ENCODE data around the gene SMOC1. TPM values are rescaled to one million over a fixed set of nuclear protein-coding genes. Genes with fewer than 3 reads are reported as not detected.

The SMOC1 gene
- total RNA-seq, 1 experiment from 2014 or later, result 0.46 TPM

- Histone ChIP-seq H3K4me1 (ENCODE audit: control insufficient read depth, insufficient read depth, low read length) (no peaks in the 10 kb centered on the region), H3K9me3 (ENCODE audit: control insufficient read depth, insufficient read depth, low read depth, low read length) (no peaks in the 10 kb centered on the region), H3K27me3 (ENCODE audit: control insufficient read depth, insufficient read depth, low read length) (peaks cover 8% of the 10 kb centered on the region), H3K27ac (ENCODE audit: low read length) (no peak overlapping the region), H3K36me3 (ENCODE audit: control insufficient read depth, insufficient read depth, low read length) (no peaks in the 10 kb centered on the region; the same call in 1 of the 2 replicates), H3K4me3 (ENCODE audit: low read depth in 2 of 2, low read length in 2 of 2) (no peak overlapping the region)
- DNase-seq (ENCODE audit: low read depth, low spot score) (no peak), ATAC-seq (no peak)
- in situ Hi-C loops (cut with HindIII; ENCODE audit: low pct_unique_long_range_greater_than_20kb, low sequenced_read_pairs), result no loop called here
- TF ChIP-seq SIN3A (IDR thresholded peaks at IDR 0.05; ENCODE audit: borderline replicate concordance, insufficient read depth, low read depth, low read length) (no peak), REST (IDR thresholded peaks at IDR 0.05; ENCODE audit: insufficient read depth in 1 of 2, low read depth in 2 of 2, low read length in 1 of 2) (no peak), CTCF (IDR thresholded peaks at IDR 0.05) (no peak), POLR2AphosphoS5 (IDR thresholded peaks at IDR 0.05; ENCODE audit: low read depth, low read length) (no peak), TCF7L2 (IDR thresholded peaks at IDR 0.05; ENCODE audit: low read depth, low read length) (no peak)
- CTCF ChIA-PET, result no interaction called here
- BruUV-seq (replicated peaks), result no TSS peak
- POLR2A ChIA-PET, result no interaction called here
- intact Hi-C loops (cut with micrococcal nuclease; ENCODE audit: unreplicated experiment), result no loop called here
Measured at GRCh38 chr14:69993326-69993725, 114.1 kb downstream of the SMOC1 start.

GRCh38 chr14:69994002-69994401 lies 114.8 kb downstream of the SMOC1 start:
- DNase-seq (ENCODE audit: low read depth, low spot score), result no peak
- no TSS peak for BruUV-seq (replicated peaks)
- peaks cover 8% of the 10 kb centered on the region for H3K27me3 ChIP-seq (ENCODE audit: control insufficient read depth, insufficient read depth, low read length)

More at GRCh38 chr14:69994002-69994401, 114.8 kb downstream of the SMOC1 start:
- ChIA-PET CTCF (no interaction called here), POLR2A (no interaction called here)
- TF ChIP-seq POLR2AphosphoS5 (IDR thresholded peaks at IDR 0.05; ENCODE audit: low read depth, low read length), result no peak
- TF ChIP-seq SIN3A (IDR thresholded peaks at IDR 0.05; ENCODE audit: borderline replicate concordance, insufficient read depth, low read depth, low read length), result no peak
- TF ChIP-seq REST (IDR thresholded peaks at IDR 0.05; ENCODE audit: insufficient read depth in 1 of 2, low read depth in 2 of 2, low read length in 1 of 2), result no peak
- no peak for TF ChIP-seq TCF7L2 (IDR thresholded peaks at IDR 0.05; ENCODE audit: low read depth, low read length)
- TF ChIP-seq CTCF (IDR thresholded peaks at IDR 0.05), result no peak
- H3K4me3 ChIP-seq (ENCODE audit: low read depth in 2 of 2, low read length in 2 of 2), result no peak overlapping the region
- H3K36me3 ChIP-seq (ENCODE audit: control insufficient read depth, insufficient read depth, low read length), result no peaks in the 10 kb centered on the region; the same call in 1 of the 2 replicates
- no peaks in the 10 kb centered on the region for H3K9me3 ChIP-seq (ENCODE audit: control insufficient read depth, insufficient read depth, low read depth, low read length)
- no peaks in the 10 kb centered on the region for H3K4me1 ChIP-seq (ENCODE audit: control insufficient read depth, insufficient read depth, low read length)
- no peak for ATAC-seq
- intact Hi-C loops (cut with micrococcal nuclease; ENCODE audit: unreplicated experiment) (no loop called here), in situ Hi-C loops (cut with HindIII; ENCODE audit: low pct_unique_long_range_greater_than_20kb, low sequenced_read_pairs) (no loop called here)
- no peak overlapping the region for H3K27ac ChIP-seq (ENCODE audit: low read length)

Data from Panc1 (cell line).